Stimulated activated CD4-positive, alpha-beta T cell treated with anti-CD3 and anti-CD28 coated beads, Interleukin-1b, Interleukin-23, amount 100 ng/mL, for 4 hours (primary cell): ENCODE results near the gene IDE.
"Not testable (repeated sequence)": the region's sequence is repeated elsewhere in the genome, so short reads cannot be mapped to it uniquely, and the experiment has no call there.

Experiments used
- DNase-seq, 2 donors: peaks; one replicate each; pipeline ENCODE4 v3.0.0-alpha.2; 2020; ENCODE audit warnings: low read depth in 2 of 2

IDE gene

DNA sequence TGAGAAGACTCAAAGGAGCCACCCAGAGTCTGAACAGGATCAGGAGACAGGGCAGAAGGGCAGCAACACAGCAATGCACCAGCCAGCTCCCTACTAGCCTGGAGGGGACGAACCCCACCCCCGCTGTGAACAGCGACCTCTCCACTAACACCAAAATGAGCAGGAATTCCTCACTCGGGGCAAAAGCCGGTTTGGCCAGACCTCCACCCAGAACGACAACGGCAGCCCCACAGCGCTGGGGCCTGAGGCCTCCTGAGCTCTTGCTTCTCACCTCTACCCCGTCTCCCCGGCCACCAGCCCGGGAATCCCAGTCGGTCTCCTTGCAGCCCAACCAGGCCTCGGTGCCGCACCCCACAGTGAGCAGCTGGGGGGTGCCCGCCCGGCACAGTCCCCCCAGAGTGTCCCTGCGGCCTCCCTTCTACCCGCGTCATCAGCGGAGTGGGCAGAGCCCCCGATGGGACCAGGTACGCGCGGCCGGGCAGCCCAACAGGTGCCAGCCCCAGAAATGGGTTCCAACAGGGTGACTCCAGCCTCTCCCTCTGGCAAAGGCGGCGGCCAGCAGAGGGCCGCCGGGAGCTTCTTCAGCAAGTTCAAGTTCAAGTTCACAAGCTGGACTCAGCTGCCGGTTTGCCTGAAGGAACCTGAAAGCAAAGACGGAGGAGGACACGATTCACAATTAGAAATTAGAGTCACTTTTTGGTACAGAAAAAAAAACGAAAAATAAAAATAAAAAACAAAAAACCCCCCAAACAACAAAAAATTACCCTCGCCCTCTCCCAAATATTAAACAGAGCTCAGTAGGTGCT, 153.9 kb downstream of the IDE start:
- no peak for DNase-seq

DNA sequence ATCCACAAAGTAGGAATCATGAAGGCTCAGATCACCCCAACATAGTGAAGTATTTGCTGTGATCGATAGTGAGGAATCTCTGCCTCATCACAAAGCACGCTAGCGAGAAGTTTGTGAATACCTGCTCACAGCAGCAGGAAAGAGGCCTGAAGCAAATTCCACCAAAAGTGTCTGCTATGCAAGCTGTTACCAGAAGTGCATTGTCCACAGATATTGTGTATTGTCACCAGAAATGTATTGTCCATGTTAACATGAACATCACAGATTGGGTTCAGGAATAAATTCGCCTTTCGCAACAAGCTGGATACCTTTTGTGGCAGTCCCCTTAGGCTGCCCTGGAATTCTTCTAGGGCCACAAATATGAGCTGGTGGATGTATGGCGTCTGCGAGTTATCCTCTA, 155.0 kb downstream of the IDE start:
- DNase-seq = no peak

DNA sequence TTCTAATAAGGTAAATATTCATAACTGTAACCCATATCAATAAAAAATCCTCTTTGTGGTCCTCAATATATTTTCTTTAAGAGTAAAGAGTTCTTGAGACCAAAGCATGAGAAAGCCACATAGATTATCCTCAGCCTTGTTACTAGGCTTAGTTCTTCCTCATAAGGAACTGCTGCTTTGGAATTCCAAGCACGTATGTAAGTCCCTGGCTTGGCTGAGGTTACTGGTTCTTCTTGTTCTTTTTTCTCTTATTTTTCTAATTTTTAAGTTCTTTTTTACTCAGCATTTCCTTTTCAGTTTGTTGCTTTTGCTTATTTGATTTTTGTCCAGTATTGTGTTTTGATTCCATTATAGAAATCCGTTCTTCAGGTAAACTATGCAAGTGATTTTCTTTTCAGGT, 155.7 kb downstream of the IDE start:
- DNase-seq = no peak

DNA sequence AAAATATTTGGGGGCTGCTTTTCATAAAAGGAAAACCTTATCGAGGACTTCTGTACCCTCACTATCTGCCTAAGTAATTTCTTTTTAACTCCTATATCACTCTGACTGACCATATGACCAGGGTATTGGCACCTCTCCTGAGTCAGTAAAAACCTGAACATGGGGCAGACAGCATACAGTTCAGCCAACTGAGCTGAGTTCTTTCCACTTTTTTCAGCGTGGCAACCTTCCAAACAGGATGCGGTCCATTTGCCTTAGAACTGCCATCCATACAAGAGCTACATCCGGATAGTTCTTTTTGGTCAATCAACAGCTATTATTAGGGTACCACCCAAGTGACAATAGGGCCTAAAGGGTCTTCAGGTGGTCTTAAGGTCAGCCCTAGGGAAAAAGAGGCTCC, 160.4 kb downstream of the IDE start:
- DNase-seq = no peak

GRCh38 chr10:92413011-92413410, 160.9 kb downstream of the IDE start:
- no peak for DNase-seq

DNA sequence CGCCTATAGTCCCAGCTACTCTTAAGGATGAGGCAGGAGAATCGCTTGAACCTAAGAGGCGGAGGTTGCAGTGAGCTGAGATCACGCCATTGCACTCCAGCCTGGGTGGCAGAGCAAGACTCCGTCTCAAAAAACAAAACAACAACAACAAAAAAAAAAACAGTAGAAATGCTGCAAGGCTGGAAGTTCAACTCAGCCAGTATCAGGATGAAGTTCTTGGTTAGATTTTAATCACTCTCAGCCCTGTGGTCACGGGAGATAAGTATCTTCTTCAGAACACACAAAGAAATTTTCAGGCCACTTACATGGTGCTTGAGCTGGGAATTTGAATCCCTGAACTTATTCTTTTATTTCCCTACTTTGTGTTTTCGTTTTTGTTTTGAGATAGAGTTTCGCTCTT, 162.5 kb downstream of the IDE start:
- DNase-seq = no peak

DNA sequence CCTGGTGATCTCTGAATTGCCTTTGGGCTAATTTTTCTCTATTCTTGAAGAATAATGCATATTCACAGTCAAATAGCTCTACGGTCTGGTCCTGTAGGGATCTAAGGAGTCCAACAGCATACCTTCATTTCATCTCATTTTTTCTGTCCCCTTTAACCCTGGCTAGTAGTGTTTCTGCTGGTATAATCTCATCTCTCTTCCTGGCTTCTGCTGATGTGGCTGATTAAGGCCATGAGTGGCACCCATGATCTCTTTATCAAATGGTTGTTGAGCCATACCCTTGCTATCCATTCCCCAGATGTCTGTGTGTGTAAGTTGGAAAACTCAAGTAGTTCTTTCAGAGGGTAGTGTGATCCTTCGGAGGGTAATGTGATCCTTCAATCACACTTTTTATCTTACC, 163.4 kb downstream of the IDE start:
- no peak for DNase-seq

DNA sequence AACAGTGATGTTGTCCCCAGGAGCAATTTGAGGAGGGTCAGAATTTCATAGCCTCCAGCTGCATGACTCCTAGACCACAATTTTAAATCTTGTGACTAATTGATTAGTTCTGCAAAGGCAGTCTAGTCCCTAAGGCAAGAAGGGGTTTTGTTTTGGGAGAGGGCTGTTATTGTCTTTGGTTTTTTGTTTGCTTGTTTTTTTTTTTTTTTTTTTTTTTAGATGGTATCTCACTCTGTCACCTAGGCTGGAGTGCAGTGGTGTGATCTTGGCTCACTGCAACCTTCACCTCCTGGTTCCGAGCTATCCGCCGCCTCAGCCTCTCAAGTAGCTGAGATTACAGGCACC, 165.9 kb downstream of the IDE start:
- DNase-seq = no peak

GRCh38 chr10:92407305-92408016, 166.4 kb downstream of the IDE start:
- DNase-seq = no peak

GRCh38 chr10:92405419-92405924, 168.4 kb downstream of the IDE start:
- DNase-seq = no peak

GRCh38 chr10:92404612-92405418, 169.1 kb downstream of the IDE start:
- no peak for DNase-seq

- not testable (repeated sequence) for DNase-seq
Observed at GRCh38 chr10:92402234-92402633, 171.7 kb downstream of the IDE start.
